CD14-positive monocyte (primary cell): ENCODE measurements around the gene P2RY11. TPM values are rescaled to one million over a fixed set of nuclear protein-coding genes. Genes with fewer than 3 reads are reported as not detected.

Experiments used
- DNase-seq, 3 donors: peaks; one replicate each; pipeline ENCODE4 v3.0.0-alpha.2; 2011 to 2022
- H2AFZ ChIP-seq: 2 replicates; pipeline ENCODE4 v1.6.0; 2012; ENCODE audit warnings: mild to moderate bottlenecking, low read depth, low read length, inconsistent platforms; ENCODE audit not compliant: insufficient read depth, poor library complexity, severe bottlenecking
- H3K27ac ChIP-seq, 2 donors: 1 replicate in 1 of 2; 2 replicates in 1 of 2; pipeline ENCODE4 v1.5.1; 2012 to 2013; ENCODE audit warnings: low read length in 2 of 2, control low read depth in 1 of 2, inconsistent platforms in 1 of 2, low read depth in 1 of 2, mild to moderate bottlenecking in 1 of 2
- H3K27me3 ChIP-seq, 2 donors: one replicate each; pipeline versions ENCODE4 v1.6.0 to v1.6.1; 2011 to 2013; ENCODE audit warnings: low read length in 2 of 2; ENCODE audit not compliant: control insufficient read depth in 2 of 2, insufficient read depth in 2 of 2
- H3K36me3 ChIP-seq, 2 donors: replicated peaks in 1 of 2; 1 replicate in 1 of 2; 2 replicates in 1 of 2; pipeline versions ENCODE4 v1.5.1 to v1.6.1; 2012 to 2013; ENCODE audit warnings: low read length in 2 of 2, control low read depth in 1 of 2, inconsistent platforms in 1 of 2, mild to moderate bottlenecking in 1 of 2; ENCODE audit not compliant: insufficient read depth in 2 of 2, control insufficient read depth in 1 of 2
- H3K4me1 ChIP-seq, 2 donors: 1 replicate in 1 of 2; 2 replicates in 1 of 2; pipeline versions ENCODE4 v1.5.1 to v1.6.1; 2012 to 2013; ENCODE audit warnings: low read length in 2 of 2, control low read depth in 1 of 2, inconsistent platforms in 1 of 2, mild to moderate bottlenecking in 1 of 2, moderate library complexity in 1 of 2; ENCODE audit not compliant: insufficient read depth in 2 of 2, control insufficient read depth in 1 of 2
- H3K4me2 ChIP-seq: replicated peaks from 2 replicates; pipeline ENCODE3; 2012; ENCODE audit warnings: low read length, moderate library complexity, mild to moderate bottlenecking; ENCODE audit not compliant: poor library complexity, severe bottlenecking; ENCODE audit errors: extremely low read depth
- H3K4me3 ChIP-seq, 3 experiments: fragments of 200-600 bp in 1 of 3; sonication (generic) in 1 of 3; replicated peaks in 1 of 3; 1 replicate in 2 of 3; 2 replicates in 1 of 3; pipeline ENCODE4 v1.5.1; 2011 to 2013; ENCODE audit warnings: low read length in 3 of 3, mild to moderate bottlenecking in 3 of 3, control low read depth in 2 of 3, low read depth in 2 of 3, inconsistent platforms in 1 of 3, moderate library complexity in 1 of 3
- H3K79me2 ChIP-seq: 2 replicates; pipeline ENCODE4 v1.6.0; 2012; ENCODE audit warnings: mild to moderate bottlenecking, control low read depth, inconsistent platforms, low read length, moderate library complexity; ENCODE audit not compliant: insufficient read depth
- H3K9ac ChIP-seq: 2 replicates; pipeline ENCODE4 v1.6.0; 2017; ENCODE audit warnings: low read length, mild to moderate bottlenecking; ENCODE audit not compliant: insufficient read depth, poor library complexity, severe bottlenecking
- H3K9me3 ChIP-seq, 2 donors: replicated peaks in 1 of 2; 1 replicate in 1 of 2; 2 replicates in 1 of 2; pipeline versions ENCODE4 v1.5.1 to v1.6.1; 2012 to 2013; ENCODE audit warnings: low read length in 2 of 2, control low read depth in 1 of 2; ENCODE audit not compliant: control insufficient read depth in 1 of 2, insufficient read depth in 1 of 2
- H4K20me1 ChIP-seq: 2 replicates; pipeline ENCODE4 v1.6.0; 2012; ENCODE audit warnings: mild to moderate bottlenecking, low read length, control low read depth, moderate library complexity; ENCODE audit not compliant: insufficient read depth
- H3K27ac Mint-ChIP-seq, 7 donors: one replicate each; pipeline ENCODE4 v1.8.0; 2020; ENCODE audit warnings: mild to moderate bottlenecking in 7 of 7, mixed read lengths in 7 of 7, moderate library complexity in 6 of 7, inconsistent platforms in 2 of 7
- H3K27me3 Mint-ChIP-seq, 3 donors: one replicate each; pipeline ENCODE4 v1.8.0; 2021 to 2022; ENCODE audit warnings: low read depth in 3 of 3, mild to moderate bottlenecking in 3 of 3, mixed read lengths in 3 of 3, moderate library complexity in 3 of 3, inconsistent platforms in 1 of 3
- H3K36me3 Mint-ChIP-seq, 2 donors: one replicate each; pipeline ENCODE4 v1.8.0; 2020; ENCODE audit warnings: mixed read lengths in 2 of 2, inconsistent platforms in 1 of 2, mild to moderate bottlenecking in 1 of 2
- H3K4me1 Mint-ChIP-seq: one replicate; pipeline ENCODE4 v1.8.0; 2020; ENCODE audit warnings: mild to moderate bottlenecking, mixed read lengths
- H3K4me3 Mint-ChIP-seq, 2 donors: one replicate each; pipeline ENCODE4 v1.8.0; 2020; ENCODE audit warnings: mild to moderate bottlenecking in 2 of 2, mixed read lengths in 2 of 2, moderate library complexity in 1 of 2
- H3K9me3 Mint-ChIP-seq, 7 donors: one replicate each; pipeline ENCODE4 v1.8.0; 2020 to 2022; ENCODE audit warnings: mixed read lengths in 7 of 7, mild to moderate bottlenecking in 6 of 7, moderate library complexity in 6 of 7, inconsistent platforms in 2 of 7
- CTCF ChIP-seq: fragments of 200-600 bp; IDR thresholded peaks from one replicate; pipeline ENCODE4 v1.8.0; 2022; ENCODE audit warnings: antibody characterized with exemption, mild to moderate bottlenecking
- WGBS: methylation state at CpG from one replicate; pipeline ENCODE4 v1.1.5; 2013; ENCODE audit warnings: missing lambda C conversion rate; ENCODE audit not compliant: insufficient coverage; 5-methylcytosine and 5-hydroxymethylcytosine counted together
- intact Hi-C, 2 donors: fragments of 100-400 bp; cut with micrococcal nuclease; formaldehyde crosslinking; loops; one replicate each; pipeline versions ENCODE4 v1.15.0 to v1.15.1; 2023
- polyA plus RNA-seq, 3 donors: library from polyadenylated mRNA; depleted of rRNA in 1 of 3; unstranded in 2 of 3; stranded (reverse) in 1 of 3; fragments of 300-500 nt in 2 of 3; fragments of >200 nt in 1 of 3; fragmentation: Illumina TruSeq in 2 of 3; gene quantifications; 1 replicate in 2 of 3; 2 replicates in 1 of 3; pipeline ENCODE4 v1.2.3, GENCODE V29; 2012 to 2021
- small RNA-seq: library from RNA; depleted of rRNA; stranded (forward); fragments of <200 nt; gene quantifications from one replicate; pipeline ENCODE3, GENCODE V24; 2012; ENCODE audit warnings: low read depth; ENCODE audit not compliant: insufficient read length

P2RY11 gene
- polyA plus RNA-seq, 3 donors = 0.50 to 10.0 (median 0.69) TPM

DNA sequence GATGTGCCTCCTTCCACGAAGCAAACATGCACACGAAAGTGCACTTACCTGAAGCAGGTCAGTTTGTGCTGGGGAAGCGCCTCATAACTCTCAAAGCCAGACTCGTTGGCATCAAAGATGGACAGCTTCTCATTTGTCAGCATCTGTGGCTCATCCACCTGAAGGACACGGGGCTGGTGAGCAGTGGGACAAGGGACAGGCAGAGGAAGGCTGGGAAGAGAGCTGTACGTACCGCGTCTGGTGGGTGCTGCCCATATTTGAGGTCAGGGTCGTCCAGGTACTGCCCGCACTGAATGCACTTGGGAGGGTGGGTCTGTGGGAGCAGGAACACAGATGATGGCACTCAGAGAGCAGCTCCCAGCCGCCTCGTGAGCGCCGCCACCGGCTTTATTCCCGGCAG is 48.1 kb downstream of the P2RY11 start:
- Histone ChIP-seq H3K9me3 (no peaks in the 10 kb centered on the region), H2AFZ (no peak overlapping the region), H3K4me2 (no peak overlapping the region), H3K4me1 (no peaks in the 10 kb centered on the region), H3K4me3 (no peak overlapping the region), H3K36me3 (peaks cover 89 to 99% of the 10 kb centered on the region in 2 donors), H4K20me1 (no peaks in the 10 kb centered on the region), H3K79me2 (no peaks in the 10 kb centered on the region), H3K27ac (no peak overlapping the region), H3K27me3 (no peaks in the 10 kb centered on the region), H3K9ac (no peak overlapping the region)
- WGBS = 98% methylated on average over 16 of the region's 16 CpGs
- Mint-ChIP-seq H3K36me3 (peaks cover 83 to 98% of the 10 kb centered on the region in 2 donors), H3K27me3 (peaks cover 0 to 2% (median 0%) of the 10 kb centered on the region in 3 donors), H3K4me1 (no peaks in the 10 kb centered on the region), H3K27ac (peak overlapping the region in 2 of 7 donors; percentile 50 to 65), H3K9me3 (peaks cover 0 to 2% (median 0%) of the 10 kb centered on the region in 7 donors), H3K4me3 (no peak overlapping the region)
- intact Hi-C loops = no loop called here
- TF ChIP-seq CTCF = no peak
- no peak for DNase-seq

- no peaks in the 10 kb centered on the region for H3K27me3 ChIP-seq
- Mint-ChIP-seq H3K27ac (peak overlapping the region in 3 of 7 donors; percentile 7 to 32 (median 18)), H3K36me3 (peaks cover 75 to 94% of the 10 kb centered on the region in 2 donors), H3K4me1 (no peaks in the 10 kb centered on the region), H3K9me3 (no peaks in the 10 kb centered on the region), H3K4me3 (no peak overlapping the region), H3K27me3 (peaks cover 0 to 3% (median 2%) of the 10 kb centered on the region in 3 donors)
- H4K20me1 ChIP-seq = no peaks in the 10 kb centered on the region
- no CpG with 5 or more reads among the region's 3 CpGs for WGBS
- H3K27ac ChIP-seq = peak overlapping the region in 1 of 2 donors; percentile 53
- no peaks in the 10 kb centered on the region for H3K4me1 ChIP-seq
- no peak overlapping the region for H3K4me3 ChIP-seq
- H2AFZ ChIP-seq = no peak overlapping the region
- peaks cover 83 to 95% of the 10 kb centered on the region in 2 donors for H3K36me3 ChIP-seq
- TF ChIP-seq CTCF = no peak
- no peak for DNase-seq
- H3K4me2 ChIP-seq = no peak overlapping the region
- intact Hi-C loops = no loop called here
- H3K9ac ChIP-seq = no peak overlapping the region
- no peaks in the 10 kb centered on the region for H3K9me3 ChIP-seq
- H3K79me2 ChIP-seq = no peaks in the 10 kb centered on the region
These were observed 52.0 kb downstream of the P2RY11 start for GRCh38 chr19:10163536-10163935.

Small RNA genes within 50 kb of the gene (small RNA-seq; reads per million reads assigned to genes)
- gene SNORD105 (471 reads per million, percentile 98 among the genes with 10 or more reads in this experiment), gene SNORD105B (462 reads per million, percentile 98 among the genes with 10 or more reads in this experiment)

Other genes starting within 250 kb of the P2RY11 start
- gene OLFM2, start 175.2 kb upstream of the P2RY11 start, polyA plus RNA-seq = not detected
- not detected for gene COL5A3, start 101.2 kb upstream of the P2RY11 start, polyA plus RNA-seq
- not detected for gene RDH8, start 98.2 kb upstream of the P2RY11 start, polyA plus RNA-seq
- gene SHFL, start 25.4 kb upstream of the P2RY11 start, polyA plus RNA-seq = 100 to 1,000 TPM in 1 of 3 donors, 10 to 100 TPM in 2; 12.6 to 106 (median 17.6) TPM
- 1 to 10 TPM in 1 of 3 donors, not detected in 2; 2.1 TPM for gene ANGPTL6, start 9.0 kb upstream of the P2RY11 start, polyA plus RNA-seq
- gene PPAN, start 5.3 kb upstream of the P2RY11 start, polyA plus RNA-seq = 10 to 100 TPM in 1 of 3 donors, 1 to 10 TPM in 2; 7.2 to 26.2 (median 7.6) TPM
- gene EIF3G, start 8.2 kb downstream of the P2RY11 start, polyA plus RNA-seq = 100 to 1,000 TPM; 148 to 368 (median 166) TPM
- 10 to 100 TPM; 17.6 to 72.5 (median 19.0) TPM for gene DNMT1, start 83.3 kb downstream of the P2RY11 start, polyA plus RNA-seq
- 1 to 10 TPM in 1 of 3 donors, under 1 TPM in 2; 0.40 to 2.0 (median 0.55) TPM for gene S1PR2, start 119.6 kb downstream of the P2RY11 start, polyA plus RNA-seq
- 10 to 100 TPM; 20.4 to 40.2 (median 22.7) TPM for gene MRPL4, start 140.5 kb downstream of the P2RY11 start, polyA plus RNA-seq
- 100 to 1,000 TPM in 1 of 3 donors, 10 to 100 TPM in 2; 21.6 to 118 (median 40.8) TPM for gene ICAM1, start 159.4 kb downstream of the P2RY11 start, polyA plus RNA-seq
- gene ICAM4, start 175.3 kb downstream of the P2RY11 start, polyA plus RNA-seq = 10 to 100 TPM in 2 of 3 donors, 1 to 10 TPM in 1; 5.5 to 17.3 (median 11.2) TPM
- 1 to 10 TPM in 1 of 3 donors, under 1 TPM in 1, not detected in 1; 0.21 to 2.1 TPM for gene ICAM5, start 178.3 kb downstream of the P2RY11 start, polyA plus RNA-seq
- 10 to 100 TPM in 1 of 3 donors, 1 to 10 TPM in 2; 3.5 to 11.7 (median 9.4) TPM for gene ZGLP1, start 198.1 kb downstream of the P2RY11 start, polyA plus RNA-seq
- gene FDX2, start 204.3 kb downstream of the P2RY11 start, polyA plus RNA-seq = 1 to 10 TPM; 5.5 to 6.8 (median 6.7) TPM
- 10 to 100 TPM in 1 of 3 donors, 1 to 10 TPM in 2; 6.0 to 20.7 (median 9.0) TPM for gene RAVER1, start 221.8 kb downstream of the P2RY11 start, polyA plus RNA-seq
- gene ICAM3, start 227.9 kb downstream of the P2RY11 start, polyA plus RNA-seq = 100 to 1,000 TPM; 189 to 234 (median 198) TPM